ENCODE data around the gene ZNF662. TPM values are rescaled to one million over a fixed set of nuclear protein-coding genes. Genes with fewer than 3 reads are reported as not detected.

ZNF662 gene
- total and polyA plus RNA-seq, 8 donors: 1.4 to 23.9 (median 4.2) TPM

GRCh38 chr3:42960282-42960681, 54.3 kb downstream of the ZNF662 start:
- 29 to 54% (median 38%) methylated on average over 5 of the region's 5 CpGs for WGBS, 5 donors
- no peak overlapping the region for H3K4me3 ChIP-seq
- no peak for DNase-seq
- no peaks in the 10 kb centered on the region for H3K27me3 ChIP-seq
- intact Hi-C loops (cut with DNase I; ENCODE audit: low total_unique reads): loop anchor here (5.0 kb wide), 1 partner anchor 192 kb away; no protein-coding TSS in a partner anchor
- H3K4me1 ChIP-seq: peaks cover 0 to 7% (median 3%) of the 10 kb centered on the region in 4 donors
- H3K9me3 ChIP-seq: no peaks in the 10 kb centered on the region
- TF ChIP-seq POLR2AphosphoS5 (IDR thresholded peaks at IDR 0.05) (no peak), CTCF (IDR thresholded peaks at IDR 0.05) (no peak), EP300 (IDR thresholded peaks at IDR 0.05) (no peak), POLR2A (IDR thresholded peaks at IDR 0.05) (no peak)
- H3K27ac ChIP-seq: no peak overlapping the region
- no peaks in the 10 kb centered on the region for H3K36me3 ChIP-seq

GRCh38 chr3:42960786-42961185, 54.8 kb downstream of the ZNF662 start:
- H3K27me3 ChIP-seq: no peaks in the 10 kb centered on the region
- H3K4me3 ChIP-seq: no peak overlapping the region
- peaks cover 0 to 7% (median 3%) of the 10 kb centered on the region in 4 donors for H3K4me1 ChIP-seq
- H3K36me3 ChIP-seq: no peaks in the 10 kb centered on the region
- no peak for DNase-seq
- TF ChIP-seq POLR2A (IDR thresholded peaks at IDR 0.05) (no peak), EP300 (IDR thresholded peaks at IDR 0.05) (no peak), POLR2AphosphoS5 (IDR thresholded peaks at IDR 0.05) (no peak), CTCF (IDR thresholded peaks at IDR 0.05) (no peak)
- H3K9me3 ChIP-seq: no peaks in the 10 kb centered on the region
- no peak overlapping the region for H3K27ac ChIP-seq
- intact Hi-C loops (cut with DNase I; ENCODE audit: low total_unique reads): loop anchor here (5.0 kb wide), 1 partner anchor 192 kb away; no protein-coding TSS in a partner anchor
- 91 to 100% (median 94%) methylated on average over 1 of the region's 1 CpG for WGBS, 5 donors

GRCh38 chr3:42961633-42962032, 55.7 kb downstream of the ZNF662 start:
- H3K9me3 ChIP-seq: no peaks in the 10 kb centered on the region
- no peaks in the 10 kb centered on the region for H3K27me3 ChIP-seq
- peak; percentile 29 to 86 for DNase-seq
- H3K27ac ChIP-seq: no peak overlapping the region
- H3K36me3 ChIP-seq: no peaks in the 10 kb centered on the region
- H3K4me3 ChIP-seq: no peak overlapping the region
- peaks cover 0 to 7% (median 3%) of the 10 kb centered on the region in 4 donors for H3K4me1 ChIP-seq
- TF ChIP-seq EP300 (IDR thresholded peaks at IDR 0.05) (no peak), CTCF (IDR thresholded peaks at IDR 0.05) (peak in 5 of 7 experiments; percentile 37 to 71 (median 62)), POLR2AphosphoS5 (IDR thresholded peaks at IDR 0.05) (peak in 1 of 3 donors; percentile 52), POLR2A (IDR thresholded peaks at IDR 0.05) (no peak)
- intact Hi-C loops (cut with DNase I; ENCODE audit: low total_unique reads): loop anchor here (5.0 kb wide), 1 partner anchor 191 kb away; no protein-coding TSS in a partner anchor
- 2 to 8% (median 6%) methylated on average over 4 of the region's 4 CpGs for WGBS, 5 donors

- intact Hi-C loops (cut with DNase I; ENCODE audit: low total_unique reads): loop anchor here (5.0 kb wide), 1 partner anchor 189 kb away; no protein-coding TSS in a partner anchor
- Histone ChIP-seq H3K36me3 (no peaks in the 10 kb centered on the region), H3K4me1 (peaks cover 0 to 7% (median 3%) of the 10 kb centered on the region in 4 donors), H3K27ac (no peak overlapping the region), H3K27me3 (no peaks in the 10 kb centered on the region), H3K9me3 (no peaks in the 10 kb centered on the region), H3K4me3 (no peak overlapping the region)
- WGBS, 5 donors: 44 to 90% (median 70%) methylated on average over 2 of the region's 2 CpGs
- TF ChIP-seq CTCF (IDR thresholded peaks at IDR 0.05): no peak
- no peak for TF ChIP-seq POLR2A (IDR thresholded peaks at IDR 0.05)
- no peak for TF ChIP-seq EP300 (IDR thresholded peaks at IDR 0.05)
- no peak for TF ChIP-seq POLR2AphosphoS5 (IDR thresholded peaks at IDR 0.05)
- DNase-seq: no peak
Measured at GRCh38 chr3:42963269-42963668, 57.3 kb downstream of the ZNF662 start.

Data from stomach (tissue), 9 donors.